GM23338 (cell line): ENCODE results near the gene OR6B2. TPM values are rescaled to one million over a fixed set of nuclear protein-coding genes. Genes with fewer than 3 reads are reported as not detected.

ENCODE experiments used
- ATAC-seq: fragments of 200-7000 bp; cut with Tn5 transposase; 3 replicates; pipeline ENCODE4 v1.9.1; 2020
- DNase-seq: peaks from one replicate; pipeline ENCODE4 v3.0.0-alpha.2; 2015; ENCODE audit warnings: low spot score
- H2AFZ ChIP-seq: fragments of 200-600 bp; sonication (generic); 2 replicates; pipeline ENCODE4 v1.8.0; 2016; ENCODE audit warnings: antibody characterized with exemption, mild to moderate bottlenecking, moderate library complexity
- H3F3A ChIP-seq: fragments of 200-600 bp; sonication (generic); replicated peaks from 2 replicates; pipeline ENCODE4 v1.8.0; 2017; ENCODE audit warnings: antibody characterized with exemption, mixed run types, low read depth
- H3K27ac ChIP-seq: fragments of 200-600 bp; sonication (generic); 2 replicates; pipeline ENCODE4 v1.6.1; 2016; ENCODE audit warnings: low read depth
- H3K27me3 ChIP-seq: fragments of 200-600 bp; sonication (generic); 2 replicates; pipeline ENCODE4 v1.8.0; 2016; ENCODE audit warnings: mild to moderate bottlenecking, mixed run types, moderate library complexity; ENCODE audit not compliant: insufficient read depth
- H3K36me3 ChIP-seq: fragments of 200-600 bp; sonication (generic); 2 replicates; pipeline ENCODE4 v1.8.0; 2016; ENCODE audit warnings: mild to moderate bottlenecking; ENCODE audit not compliant: insufficient read depth
- H3K4me1 ChIP-seq: fragments of 200-600 bp; sonication (generic); 2 replicates; pipeline ENCODE4 v1.8.0; 2016; ENCODE audit warnings: mild to moderate bottlenecking, moderate library complexity; ENCODE audit not compliant: insufficient read depth
- H3K4me2 ChIP-seq: fragments of 200-600 bp; sonication (generic); 2 replicates; pipeline ENCODE4 v1.7.1; 2017; ENCODE audit warnings: mixed run types
- H3K4me3 ChIP-seq: fragments of 200-600 bp; sonication (generic); 2 replicates; pipeline ENCODE4 v1.6.1; 2016; ENCODE audit warnings: mixed run types
- H3K79me2 ChIP-seq: fragments of 200-600 bp; sonication (generic); replicated peaks from 2 replicates; pipeline ENCODE4 v1.8.0; 2017; ENCODE audit warnings: mild to moderate bottlenecking; ENCODE audit not compliant: insufficient read depth
- H3K9me2 ChIP-seq: fragments of 200-600 bp; sonication (generic); 2 replicates; pipeline ENCODE4 v1.8.0; 2017; ENCODE audit not compliant: insufficient read depth
- H4K20me1 ChIP-seq: fragments of 200-600 bp; sonication (generic); replicated peaks from 2 replicates; pipeline ENCODE4 v1.8.0; 2017; ENCODE audit warnings: mild to moderate bottlenecking; ENCODE audit not compliant: insufficient read depth
- H3K27ac Mint-ChIP-seq: 2 replicates; pipeline ENCODE4 v1.8.0; 2020; ENCODE audit warnings: inconsistent platforms, mild to moderate bottlenecking, moderate library complexity, mixed read lengths
- H3K27me3 Mint-ChIP-seq: 3 replicates; pipeline ENCODE4 v1.8.0; 2022; ENCODE audit warnings: low read depth, mild to moderate bottlenecking, moderate library complexity, mixed read lengths, inconsistent platforms; ENCODE audit not compliant: insufficient read depth, poor library complexity
- H3K36me3 Mint-ChIP-seq: 3 replicates; pipeline ENCODE4 v1.8.0; 2021; ENCODE audit warnings: low read depth, mild to moderate bottlenecking, inconsistent platforms, moderate library complexity, mixed read lengths
- H3K4me1 Mint-ChIP-seq: 3 replicates; pipeline ENCODE4 v1.8.0; 2020; ENCODE audit warnings: mild to moderate bottlenecking, inconsistent platforms, mixed read lengths
- H3K4me3 Mint-ChIP-seq: 3 replicates; pipeline ENCODE4 v1.8.0; 2021; ENCODE audit warnings: moderate library complexity, mild to moderate bottlenecking, inconsistent platforms, mixed read lengths
- H3K9me3 Mint-ChIP-seq: 3 replicates; pipeline ENCODE4 v1.8.0; 2020; ENCODE audit warnings: moderate library complexity, mild to moderate bottlenecking, inconsistent platforms, mixed read lengths
- CREB1 ChIP-seq: fragments of 250-450 bp; sonication (Bioruptor Pico); IDR thresholded peaks from 2 replicates; pipeline ENCODE4 v1.5.0; 2020; ENCODE audit warnings: low read depth, mild to moderate bottlenecking, moderate library complexity
- EZH2 ChIP-seq: fragments of 200-600 bp; sonication (generic); IDR thresholded peaks from one replicate; pipeline ENCODE4 v1.8.0; 2017; ENCODE audit warnings: antibody characterized with exemption, mild to moderate bottlenecking, low read depth; ENCODE audit not compliant: unreplicated experiment
- EZH2phosphoT487 ChIP-seq: fragments of 200-600 bp; sonication (generic); IDR thresholded peaks from one replicate; pipeline ENCODE4 v1.8.1; 2018; ENCODE audit warnings: antibody characterized with exemption; ENCODE audit not compliant: unreplicated experiment
- JUNB ChIP-seq: IDR thresholded peaks from one replicate; pipeline ENCODE4 v1.6.1; 2016; ENCODE audit warnings: antibody characterized with exemption; ENCODE audit not compliant: unreplicated experiment
- NANOG ChIP-seq: IDR thresholded peaks from 2 replicates; pipeline ENCODE4 v1.6.1; 2016; ENCODE audit warnings: antibody characterized with exemption, borderline replicate concordance
- POLR2AphosphoS5 ChIP-seq: IDR thresholded peaks from 2 replicates; pipeline ENCODE4 v1.6.1; 2016; ENCODE audit warnings: antibody characterized with exemption, low read depth
- STAT1 ChIP-seq: IDR thresholded peaks from one replicate; pipeline ENCODE4 v1.6.1; 2016; ENCODE audit warnings: antibody characterized with exemption; ENCODE audit not compliant: unreplicated experiment
- ZNF114 ChIP-seq: fragments of 250-450 bp; sonication (Bioruptor Pico); IDR thresholded peaks from 2 replicates; pipeline ENCODE4 v1.5.0; 2020; ENCODE audit warnings: mild to moderate bottlenecking, moderate library complexity
- polyA plus RNA-seq: library from polyadenylated mRNA; unstranded; fragments of >200 nt; fragmentation: Nextera tagmentation; extraction: Ambion mirVana; gene quantifications from 2 replicates; pipeline ENCODE4 v1.2.1, GENCODE V29; 2016
- total RNA-seq: library from RNA; depleted of rRNA; stranded (reverse); fragments of >200 nt; shearing (Covaris generic); gene quantifications from 2 replicates; pipeline ENCODE4 v1.2.3, GENCODE V29; 2014
- TF ChIP-seq, protein P1 (sequence below), 2 experiments: fragments of 200-600 bp in 1 of 2; sonication (generic) in 1 of 2; conservative IDR thresholded peaks; 2 replicates each; pipeline versions ENCODE4 v1.5.1 to v1.6.1; 2016 to 2017; ENCODE audit warnings: antibody characterized with exemption in 2 of 2, low read depth in 2 of 2, mild to moderate bottlenecking in 2 of 2, moderate library complexity in 1 of 2
- TF ChIP-seq, protein P2 (sequence below): IDR thresholded peaks from one replicate; pipeline ENCODE4 v1.6.1; 2018; ENCODE audit warnings: antibody characterized with exemption; ENCODE audit not compliant: unreplicated experiment
- TF ChIP-seq, protein P3 (sequence below): IDR thresholded peaks from 2 replicates; pipeline ENCODE4 v1.6.1; 2016; ENCODE audit warnings: antibody characterized with exemption
- TF ChIP-seq, protein P4 (sequence below): fragments of 250-450 bp; sonication (Bioruptor Pico); IDR thresholded peaks from 2 replicates; pipeline ENCODE4 v1.5.0; 2020; ENCODE audit warnings: mild to moderate bottlenecking, moderate library complexity

Gene OR6B2
- total and polyA plus RNA-seq, 2 experiments from 2014 or later = not detected

DNA sequence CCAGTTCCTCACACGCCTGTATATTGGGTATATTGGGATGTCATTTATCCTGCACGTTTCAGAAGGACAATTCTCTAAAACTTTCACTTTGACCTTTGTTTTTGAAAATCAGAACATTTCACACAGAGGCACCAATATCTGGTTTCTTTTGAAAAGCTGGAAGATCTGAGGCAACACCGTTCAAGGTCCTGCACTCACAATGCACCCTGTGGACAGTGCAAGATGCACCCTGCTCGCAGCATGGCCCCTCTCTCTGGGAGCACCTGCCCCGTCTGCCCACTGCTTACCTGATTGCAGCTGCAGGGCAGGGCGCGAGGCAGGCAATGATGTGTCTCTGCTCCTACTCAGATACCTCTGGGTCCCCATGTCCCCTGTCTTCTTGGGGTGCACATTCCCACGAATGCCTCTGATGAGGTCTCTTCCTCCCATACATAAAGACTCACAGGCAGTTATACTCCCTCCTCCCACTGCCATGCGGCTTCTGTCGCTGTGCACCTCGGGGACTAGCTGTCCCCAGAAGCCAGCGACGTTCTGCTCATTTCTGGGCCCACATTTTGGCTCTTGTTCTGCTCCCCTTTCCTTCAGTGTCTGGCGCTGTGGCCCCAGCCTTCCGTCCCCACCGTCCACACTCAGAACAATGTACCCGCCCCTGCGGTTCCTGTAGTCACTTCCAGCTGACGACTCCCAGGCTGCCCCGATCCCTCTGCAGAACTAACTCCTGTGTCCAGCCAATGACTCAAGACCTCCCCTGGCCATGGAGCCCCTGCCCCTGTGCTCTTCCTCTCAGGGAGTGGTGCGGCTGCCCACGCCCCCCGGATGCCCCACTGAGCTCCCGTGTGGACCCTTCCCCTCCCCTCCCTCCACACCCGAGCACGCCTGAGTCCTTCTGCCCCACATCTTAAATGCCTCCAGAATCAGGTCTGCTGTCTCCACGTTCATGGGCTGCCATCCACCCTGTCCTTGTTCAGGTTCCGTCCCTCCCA lies 23.2 kb upstream of the OR6B2 start, which contains the start of gene OR6B3 (continued):
- TF ChIP-seq, protein P1, sequence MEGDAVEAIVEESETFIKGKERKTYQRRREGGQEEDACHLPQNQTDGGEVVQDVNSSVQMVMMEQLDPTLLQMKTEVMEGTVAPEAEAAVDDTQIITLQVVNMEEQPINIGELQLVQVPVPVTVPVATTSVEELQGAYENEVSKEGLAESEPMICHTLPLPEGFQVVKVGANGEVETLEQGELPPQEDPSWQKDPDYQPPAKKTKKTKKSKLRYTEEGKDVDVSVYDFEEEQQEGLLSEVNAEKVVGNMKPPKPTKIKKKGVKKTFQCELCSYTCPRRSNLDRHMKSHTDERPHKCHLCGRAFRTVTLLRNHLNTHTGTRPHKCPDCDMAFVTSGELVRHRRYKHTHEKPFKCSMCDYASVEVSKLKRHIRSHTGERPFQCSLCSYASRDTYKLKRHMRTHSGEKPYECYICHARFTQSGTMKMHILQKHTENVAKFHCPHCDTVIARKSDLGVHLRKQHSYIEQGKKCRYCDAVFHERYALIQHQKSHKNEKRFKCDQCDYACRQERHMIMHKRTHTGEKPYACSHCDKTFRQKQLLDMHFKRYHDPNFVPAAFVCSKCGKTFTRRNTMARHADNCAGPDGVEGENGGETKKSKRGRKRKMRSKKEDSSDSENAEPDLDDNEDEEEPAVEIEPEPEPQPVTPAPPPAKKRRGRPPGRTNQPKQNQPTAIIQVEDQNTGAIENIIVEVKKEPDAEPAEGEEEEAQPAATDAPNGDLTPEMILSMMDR (conservative IDR thresholded peaks at IDR 0.05; ENCODE audit: low read depth in 2 of 2) = no peak
- TF ChIP-seq ZNF114 = no peak
- TF ChIP-seq POLR2AphosphoS5 = no peak
- TF ChIP-seq EZH2phosphoT487 = no peak
- TF ChIP-seq EZH2 = no peak
- TF ChIP-seq, protein P2, sequence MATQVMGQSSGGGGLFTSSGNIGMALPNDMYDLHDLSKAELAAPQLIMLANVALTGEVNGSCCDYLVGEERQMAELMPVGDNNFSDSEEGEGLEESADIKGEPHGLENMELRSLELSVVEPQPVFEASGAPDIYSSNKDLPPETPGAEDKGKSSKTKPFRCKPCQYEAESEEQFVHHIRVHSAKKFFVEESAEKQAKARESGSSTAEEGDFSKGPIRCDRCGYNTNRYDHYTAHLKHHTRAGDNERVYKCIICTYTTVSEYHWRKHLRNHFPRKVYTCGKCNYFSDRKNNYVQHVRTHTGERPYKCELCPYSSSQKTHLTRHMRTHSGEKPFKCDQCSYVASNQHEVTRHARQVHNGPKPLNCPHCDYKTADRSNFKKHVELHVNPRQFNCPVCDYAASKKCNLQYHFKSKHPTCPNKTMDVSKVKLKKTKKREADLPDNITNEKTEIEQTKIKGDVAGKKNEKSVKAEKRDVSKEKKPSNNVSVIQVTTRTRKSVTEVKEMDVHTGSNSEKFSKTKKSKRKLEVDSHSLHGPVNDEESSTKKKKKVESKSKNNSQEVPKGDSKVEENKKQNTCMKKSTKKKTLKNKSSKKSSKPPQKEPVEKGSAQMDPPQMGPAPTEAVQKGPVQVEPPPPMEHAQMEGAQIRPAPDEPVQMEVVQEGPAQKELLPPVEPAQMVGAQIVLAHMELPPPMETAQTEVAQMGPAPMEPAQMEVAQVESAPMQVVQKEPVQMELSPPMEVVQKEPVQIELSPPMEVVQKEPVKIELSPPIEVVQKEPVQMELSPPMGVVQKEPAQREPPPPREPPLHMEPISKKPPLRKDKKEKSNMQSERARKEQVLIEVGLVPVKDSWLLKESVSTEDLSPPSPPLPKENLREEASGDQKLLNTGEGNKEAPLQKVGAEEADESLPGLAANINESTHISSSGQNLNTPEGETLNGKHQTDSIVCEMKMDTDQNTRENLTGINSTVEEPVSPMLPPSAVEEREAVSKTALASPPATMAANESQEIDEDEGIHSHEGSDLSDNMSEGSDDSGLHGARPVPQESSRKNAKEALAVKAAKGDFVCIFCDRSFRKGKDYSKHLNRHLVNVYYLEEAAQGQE = no peak
- TF ChIP-seq, protein P3, sequence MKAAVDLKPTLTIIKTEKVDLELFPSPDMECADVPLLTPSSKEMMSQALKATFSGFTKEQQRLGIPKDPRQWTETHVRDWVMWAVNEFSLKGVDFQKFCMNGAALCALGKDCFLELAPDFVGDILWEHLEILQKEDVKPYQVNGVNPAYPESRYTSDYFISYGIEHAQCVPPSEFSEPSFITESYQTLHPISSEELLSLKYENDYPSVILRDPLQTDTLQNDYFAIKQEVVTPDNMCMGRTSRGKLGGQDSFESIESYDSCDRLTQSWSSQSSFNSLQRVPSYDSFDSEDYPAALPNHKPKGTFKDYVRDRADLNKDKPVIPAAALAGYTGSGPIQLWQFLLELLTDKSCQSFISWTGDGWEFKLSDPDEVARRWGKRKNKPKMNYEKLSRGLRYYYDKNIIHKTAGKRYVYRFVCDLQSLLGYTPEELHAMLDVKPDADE = no peak
- no peak for TF ChIP-seq CREB1 (CRISPR knock-in tag)
- no peak for TF ChIP-seq NANOG

DNA sequence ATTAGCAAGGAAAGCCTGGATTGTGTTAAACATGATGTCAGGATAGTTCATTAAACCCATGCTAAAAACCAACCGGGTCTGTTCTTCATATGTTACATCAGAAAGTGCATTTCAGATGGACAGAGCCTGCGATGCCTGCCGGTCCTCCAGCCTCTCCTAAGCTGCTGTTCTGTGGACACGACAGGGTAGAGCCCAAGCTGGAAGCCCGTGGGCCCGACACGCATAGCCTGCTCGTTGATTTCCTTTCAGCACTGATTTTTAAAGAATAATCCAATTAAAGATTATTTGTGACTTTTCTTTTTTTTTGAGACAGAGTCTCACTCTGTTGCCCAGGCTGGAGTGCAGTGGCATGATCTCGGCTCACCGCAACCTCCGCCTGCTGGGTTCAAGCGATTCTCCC lies 22.3 kb upstream of the OR6B2 start:
- DNase-seq = no peak
- Histone ChIP-seq H2AFZ (no peak overlapping the region), H3F3A (no peaks in the 10 kb centered on the region), H3K79me2 (no peaks in the 10 kb centered on the region), H3K27ac (no peak overlapping the region), H3K4me3 (no peak overlapping the region), H3K9me2 (no peaks in the 10 kb centered on the region), H3K36me3 (no peaks in the 10 kb centered on the region), H3K4me2 (no peak overlapping the region), H3K27me3 (no peaks in the 10 kb centered on the region), H3K4me1 (no peaks in the 10 kb centered on the region; the same call in 1 of the 2 replicates), H4K20me1 (no peaks in the 10 kb centered on the region)
- Mint-ChIP-seq H3K27ac (no peak overlapping the region), H3K36me3 (no peaks in the 10 kb centered on the region), H3K4me1 (no peaks in the 10 kb centered on the region; the same call in 2 of the 3 replicates), H3K9me3 (no peaks in the 10 kb centered on the region), H3K4me3 (no peak overlapping the region), H3K27me3 (peaks cover 11% of the 10 kb centered on the region)
- no peak for ATAC-seq
- TF ChIP-seq, protein P4, sequence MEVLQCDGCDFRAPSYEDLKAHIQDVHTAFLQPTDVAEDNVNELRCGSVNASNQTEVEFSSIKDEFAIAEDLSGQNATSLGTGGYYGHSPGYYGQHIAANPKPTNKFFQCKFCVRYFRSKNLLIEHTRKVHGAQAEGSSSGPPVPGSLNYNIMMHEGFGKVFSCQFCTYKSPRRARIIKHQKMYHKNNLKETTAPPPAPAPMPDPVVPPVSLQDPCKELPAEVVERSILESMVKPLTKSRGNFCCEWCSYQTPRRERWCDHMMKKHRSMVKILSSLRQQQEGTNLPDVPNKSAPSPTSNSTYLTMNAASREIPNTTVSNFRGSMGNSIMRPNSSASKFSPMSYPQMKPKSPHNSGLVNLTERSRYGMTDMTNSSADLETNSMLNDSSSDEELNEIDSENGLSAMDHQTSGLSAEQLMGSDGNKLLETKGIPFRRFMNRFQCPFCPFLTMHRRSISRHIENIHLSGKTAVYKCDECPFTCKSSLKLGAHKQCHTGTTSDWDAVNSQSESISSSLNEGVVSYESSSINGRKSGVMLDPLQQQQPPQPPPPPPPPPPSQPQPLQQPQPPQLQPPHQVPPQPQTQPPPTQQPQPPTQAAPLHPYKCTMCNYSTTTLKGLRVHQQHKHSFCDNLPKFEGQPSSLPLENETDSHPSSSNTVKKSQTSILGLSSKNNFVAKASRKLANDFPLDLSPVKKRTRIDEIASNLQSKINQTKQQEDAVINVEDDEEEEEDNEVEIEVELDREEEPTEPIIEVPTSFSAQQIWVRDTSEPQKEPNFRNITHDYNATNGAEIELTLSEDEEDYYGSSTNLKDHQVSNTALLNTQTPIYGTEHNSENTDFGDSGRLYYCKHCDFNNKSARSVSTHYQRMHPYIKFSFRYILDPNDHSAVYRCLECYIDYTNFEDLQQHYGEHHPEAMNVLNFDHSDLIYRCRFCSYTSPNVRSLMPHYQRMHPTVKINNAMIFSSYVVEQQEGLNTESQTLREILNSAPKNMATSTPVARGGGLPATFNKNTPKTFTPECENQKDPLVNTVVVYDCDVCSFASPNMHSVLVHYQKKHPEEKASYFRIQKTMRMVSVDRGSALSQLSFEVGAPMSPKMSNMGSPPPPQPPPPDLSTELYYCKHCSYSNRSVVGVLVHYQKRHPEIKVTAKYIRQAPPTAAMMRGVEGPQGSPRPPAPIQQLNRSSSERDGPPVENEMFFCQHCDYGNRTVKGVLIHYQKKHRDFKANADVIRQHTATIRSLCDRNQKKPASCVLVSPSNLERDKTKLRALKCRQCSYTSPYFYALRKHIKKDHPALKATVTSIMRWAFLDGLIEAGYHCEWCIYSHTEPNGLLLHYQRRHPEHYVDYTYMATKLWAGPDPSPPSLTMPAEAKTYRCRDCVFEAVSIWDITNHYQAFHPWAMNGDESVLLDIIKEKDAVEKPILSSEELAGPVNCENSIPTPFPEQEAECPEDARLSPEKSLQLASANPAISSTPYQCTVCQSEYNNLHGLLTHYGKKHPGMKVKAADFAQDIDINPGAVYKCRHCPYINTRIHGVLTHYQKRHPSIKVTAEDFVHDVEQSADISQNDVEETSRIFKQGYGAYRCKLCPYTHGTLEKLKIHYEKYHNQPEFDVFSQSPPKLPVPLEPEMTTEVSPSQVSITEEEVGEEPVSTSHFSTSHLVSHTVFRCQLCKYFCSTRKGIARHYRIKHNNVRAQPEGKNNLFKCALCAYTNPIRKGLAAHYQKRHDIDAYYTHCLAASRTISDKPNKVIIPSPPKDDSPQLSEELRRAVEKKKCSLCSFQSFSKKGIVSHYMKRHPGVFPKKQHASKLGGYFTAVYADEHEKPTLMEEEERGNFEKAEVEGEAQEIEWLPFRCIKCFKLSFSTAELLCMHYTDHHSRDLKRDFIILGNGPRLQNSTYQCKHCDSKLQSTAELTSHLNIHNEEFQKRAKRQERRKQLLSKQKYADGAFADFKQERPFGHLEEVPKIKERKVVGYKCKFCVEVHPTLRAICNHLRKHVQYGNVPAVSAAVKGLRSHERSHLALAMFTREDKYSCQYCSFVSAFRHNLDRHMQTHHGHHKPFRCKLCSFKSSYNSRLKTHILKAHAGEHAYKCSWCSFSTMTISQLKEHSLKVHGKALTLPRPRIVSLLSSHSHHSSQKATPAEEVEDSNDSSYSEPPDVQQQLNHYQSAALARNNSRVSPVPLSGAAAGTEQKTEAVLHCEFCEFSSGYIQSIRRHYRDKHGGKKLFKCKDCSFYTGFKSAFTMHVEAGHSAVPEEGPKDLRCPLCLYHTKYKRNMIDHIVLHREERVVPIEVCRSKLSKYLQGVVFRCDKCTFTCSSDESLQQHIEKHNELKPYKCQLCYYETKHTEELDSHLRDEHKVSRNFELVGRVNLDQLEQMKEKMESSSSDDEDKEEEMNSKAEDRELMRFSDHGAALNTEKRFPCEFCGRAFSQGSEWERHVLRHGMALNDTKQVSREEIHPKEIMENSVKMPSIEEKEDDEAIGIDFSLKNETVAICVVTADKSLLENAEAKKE (CRISPR knock-in tag) = no peak
- no peak for TF ChIP-seq JUNB
- no peak for TF ChIP-seq STAT1
- no peak for TF ChIP-seq CREB1 (CRISPR knock-in tag)
- TF ChIP-seq EZH2 = no peak
